ENCODE data around the gene RELT. TPM values are rescaled to one million over a fixed set of nuclear protein-coding genes. Genes with fewer than 3 reads are reported as not detected.

RELT gene
- total and polyA plus RNA-seq, 2 experiments from 2014 or later, result 2.0 to 6.3 TPM

DNA sequence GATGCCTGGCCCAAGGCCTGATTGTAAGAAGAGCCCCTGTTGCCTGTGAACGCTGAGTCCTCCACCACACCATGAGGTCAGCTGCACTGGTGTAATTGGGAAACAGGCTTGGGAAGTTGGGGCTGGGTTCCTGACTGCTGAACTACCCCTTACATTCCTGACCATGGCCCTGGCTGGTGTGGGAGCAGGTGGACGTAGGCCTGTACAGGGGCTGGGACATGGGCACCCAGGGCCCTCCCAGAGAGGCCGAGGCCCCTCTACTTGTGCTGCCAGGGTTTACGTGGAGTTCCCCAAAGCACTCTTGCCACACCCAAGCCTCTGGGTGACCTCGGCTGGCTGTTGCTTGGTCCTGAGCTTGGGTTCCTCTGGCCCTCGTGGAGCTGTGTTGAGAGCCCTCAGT is 5.4 kb downstream of the RELT start:
- Mint-ChIP-seq H3K4me3 (no peak overlapping the region), H3K4me1 (peaks cover 21% of the 10 kb centered on the region), H3K9me3 (no peaks in the 10 kb centered on the region), H3K27me3 (ENCODE audit: insufficient read depth, low read depth, poor library complexity) (peaks cover 20% of the 10 kb centered on the region), H3K36me3 (ENCODE audit: low read depth) (no peaks in the 10 kb centered on the region), H3K27ac (no peak overlapping the region)
- Histone ChIP-seq H3K36me3 (ENCODE audit: insufficient read depth) (no peaks in the 10 kb centered on the region), H2AFZ (no peak overlapping the region), H3K27me3 (ENCODE audit: insufficient read depth) (peaks cover 11% of the 10 kb centered on the region; the same call in 1 of the 2 replicates), H3K79me2 (replicated peaks; ENCODE audit: insufficient read depth) (peaks cover 5% of the 10 kb centered on the region), H4K20me1 (replicated peaks; ENCODE audit: insufficient read depth) (peaks cover 2% of the 10 kb centered on the region; the same call in 1 of the 2 replicates), H3K4me1 (ENCODE audit: insufficient read depth) (no peaks in the 10 kb centered on the region), H3K27ac (ENCODE audit: low read depth) (no peak overlapping the region), H3K4me3 (no peak overlapping the region), H3K4me2 (no peak overlapping the region), H3K9me2 (ENCODE audit: insufficient read depth) (no peaks in the 10 kb centered on the region), H3F3A (replicated peaks; ENCODE audit: low read depth) (no peaks in the 10 kb centered on the region)
- ATAC-seq, result no peak
- no peak for TF ChIP-seq STAT1 (IDR thresholded peaks at IDR 0.05; ENCODE audit: unreplicated experiment)
- TF ChIP-seq EZH2phosphoT487 (IDR thresholded peaks at IDR 0.05; ENCODE audit: unreplicated experiment), result no peak
- TF ChIP-seq POLR2AphosphoS5 (IDR thresholded peaks at IDR 0.05; ENCODE audit: low read depth), result no peak
- TF ChIP-seq ZNF114 (CRISPR knock-in tag; IDR thresholded peaks at IDR 0.05), result no peak
- TF ChIP-seq, protein P1, sequence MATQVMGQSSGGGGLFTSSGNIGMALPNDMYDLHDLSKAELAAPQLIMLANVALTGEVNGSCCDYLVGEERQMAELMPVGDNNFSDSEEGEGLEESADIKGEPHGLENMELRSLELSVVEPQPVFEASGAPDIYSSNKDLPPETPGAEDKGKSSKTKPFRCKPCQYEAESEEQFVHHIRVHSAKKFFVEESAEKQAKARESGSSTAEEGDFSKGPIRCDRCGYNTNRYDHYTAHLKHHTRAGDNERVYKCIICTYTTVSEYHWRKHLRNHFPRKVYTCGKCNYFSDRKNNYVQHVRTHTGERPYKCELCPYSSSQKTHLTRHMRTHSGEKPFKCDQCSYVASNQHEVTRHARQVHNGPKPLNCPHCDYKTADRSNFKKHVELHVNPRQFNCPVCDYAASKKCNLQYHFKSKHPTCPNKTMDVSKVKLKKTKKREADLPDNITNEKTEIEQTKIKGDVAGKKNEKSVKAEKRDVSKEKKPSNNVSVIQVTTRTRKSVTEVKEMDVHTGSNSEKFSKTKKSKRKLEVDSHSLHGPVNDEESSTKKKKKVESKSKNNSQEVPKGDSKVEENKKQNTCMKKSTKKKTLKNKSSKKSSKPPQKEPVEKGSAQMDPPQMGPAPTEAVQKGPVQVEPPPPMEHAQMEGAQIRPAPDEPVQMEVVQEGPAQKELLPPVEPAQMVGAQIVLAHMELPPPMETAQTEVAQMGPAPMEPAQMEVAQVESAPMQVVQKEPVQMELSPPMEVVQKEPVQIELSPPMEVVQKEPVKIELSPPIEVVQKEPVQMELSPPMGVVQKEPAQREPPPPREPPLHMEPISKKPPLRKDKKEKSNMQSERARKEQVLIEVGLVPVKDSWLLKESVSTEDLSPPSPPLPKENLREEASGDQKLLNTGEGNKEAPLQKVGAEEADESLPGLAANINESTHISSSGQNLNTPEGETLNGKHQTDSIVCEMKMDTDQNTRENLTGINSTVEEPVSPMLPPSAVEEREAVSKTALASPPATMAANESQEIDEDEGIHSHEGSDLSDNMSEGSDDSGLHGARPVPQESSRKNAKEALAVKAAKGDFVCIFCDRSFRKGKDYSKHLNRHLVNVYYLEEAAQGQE (IDR thresholded peaks at IDR 0.05; ENCODE audit: unreplicated experiment), result no peak
- TF ChIP-seq, protein P2, sequence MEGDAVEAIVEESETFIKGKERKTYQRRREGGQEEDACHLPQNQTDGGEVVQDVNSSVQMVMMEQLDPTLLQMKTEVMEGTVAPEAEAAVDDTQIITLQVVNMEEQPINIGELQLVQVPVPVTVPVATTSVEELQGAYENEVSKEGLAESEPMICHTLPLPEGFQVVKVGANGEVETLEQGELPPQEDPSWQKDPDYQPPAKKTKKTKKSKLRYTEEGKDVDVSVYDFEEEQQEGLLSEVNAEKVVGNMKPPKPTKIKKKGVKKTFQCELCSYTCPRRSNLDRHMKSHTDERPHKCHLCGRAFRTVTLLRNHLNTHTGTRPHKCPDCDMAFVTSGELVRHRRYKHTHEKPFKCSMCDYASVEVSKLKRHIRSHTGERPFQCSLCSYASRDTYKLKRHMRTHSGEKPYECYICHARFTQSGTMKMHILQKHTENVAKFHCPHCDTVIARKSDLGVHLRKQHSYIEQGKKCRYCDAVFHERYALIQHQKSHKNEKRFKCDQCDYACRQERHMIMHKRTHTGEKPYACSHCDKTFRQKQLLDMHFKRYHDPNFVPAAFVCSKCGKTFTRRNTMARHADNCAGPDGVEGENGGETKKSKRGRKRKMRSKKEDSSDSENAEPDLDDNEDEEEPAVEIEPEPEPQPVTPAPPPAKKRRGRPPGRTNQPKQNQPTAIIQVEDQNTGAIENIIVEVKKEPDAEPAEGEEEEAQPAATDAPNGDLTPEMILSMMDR (conservative IDR thresholded peaks at IDR 0.05; ENCODE audit: low read depth in 2 of 2), result no peak
- TF ChIP-seq, protein P3, sequence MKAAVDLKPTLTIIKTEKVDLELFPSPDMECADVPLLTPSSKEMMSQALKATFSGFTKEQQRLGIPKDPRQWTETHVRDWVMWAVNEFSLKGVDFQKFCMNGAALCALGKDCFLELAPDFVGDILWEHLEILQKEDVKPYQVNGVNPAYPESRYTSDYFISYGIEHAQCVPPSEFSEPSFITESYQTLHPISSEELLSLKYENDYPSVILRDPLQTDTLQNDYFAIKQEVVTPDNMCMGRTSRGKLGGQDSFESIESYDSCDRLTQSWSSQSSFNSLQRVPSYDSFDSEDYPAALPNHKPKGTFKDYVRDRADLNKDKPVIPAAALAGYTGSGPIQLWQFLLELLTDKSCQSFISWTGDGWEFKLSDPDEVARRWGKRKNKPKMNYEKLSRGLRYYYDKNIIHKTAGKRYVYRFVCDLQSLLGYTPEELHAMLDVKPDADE (IDR thresholded peaks at IDR 0.05), result no peak
- TF ChIP-seq CREB1 (CRISPR knock-in tag; IDR thresholded peaks at IDR 0.05; ENCODE audit: low read depth), result no peak
- no peak for TF ChIP-seq JUNB (IDR thresholded peaks at IDR 0.05; ENCODE audit: unreplicated experiment)
- TF ChIP-seq, protein P4, sequence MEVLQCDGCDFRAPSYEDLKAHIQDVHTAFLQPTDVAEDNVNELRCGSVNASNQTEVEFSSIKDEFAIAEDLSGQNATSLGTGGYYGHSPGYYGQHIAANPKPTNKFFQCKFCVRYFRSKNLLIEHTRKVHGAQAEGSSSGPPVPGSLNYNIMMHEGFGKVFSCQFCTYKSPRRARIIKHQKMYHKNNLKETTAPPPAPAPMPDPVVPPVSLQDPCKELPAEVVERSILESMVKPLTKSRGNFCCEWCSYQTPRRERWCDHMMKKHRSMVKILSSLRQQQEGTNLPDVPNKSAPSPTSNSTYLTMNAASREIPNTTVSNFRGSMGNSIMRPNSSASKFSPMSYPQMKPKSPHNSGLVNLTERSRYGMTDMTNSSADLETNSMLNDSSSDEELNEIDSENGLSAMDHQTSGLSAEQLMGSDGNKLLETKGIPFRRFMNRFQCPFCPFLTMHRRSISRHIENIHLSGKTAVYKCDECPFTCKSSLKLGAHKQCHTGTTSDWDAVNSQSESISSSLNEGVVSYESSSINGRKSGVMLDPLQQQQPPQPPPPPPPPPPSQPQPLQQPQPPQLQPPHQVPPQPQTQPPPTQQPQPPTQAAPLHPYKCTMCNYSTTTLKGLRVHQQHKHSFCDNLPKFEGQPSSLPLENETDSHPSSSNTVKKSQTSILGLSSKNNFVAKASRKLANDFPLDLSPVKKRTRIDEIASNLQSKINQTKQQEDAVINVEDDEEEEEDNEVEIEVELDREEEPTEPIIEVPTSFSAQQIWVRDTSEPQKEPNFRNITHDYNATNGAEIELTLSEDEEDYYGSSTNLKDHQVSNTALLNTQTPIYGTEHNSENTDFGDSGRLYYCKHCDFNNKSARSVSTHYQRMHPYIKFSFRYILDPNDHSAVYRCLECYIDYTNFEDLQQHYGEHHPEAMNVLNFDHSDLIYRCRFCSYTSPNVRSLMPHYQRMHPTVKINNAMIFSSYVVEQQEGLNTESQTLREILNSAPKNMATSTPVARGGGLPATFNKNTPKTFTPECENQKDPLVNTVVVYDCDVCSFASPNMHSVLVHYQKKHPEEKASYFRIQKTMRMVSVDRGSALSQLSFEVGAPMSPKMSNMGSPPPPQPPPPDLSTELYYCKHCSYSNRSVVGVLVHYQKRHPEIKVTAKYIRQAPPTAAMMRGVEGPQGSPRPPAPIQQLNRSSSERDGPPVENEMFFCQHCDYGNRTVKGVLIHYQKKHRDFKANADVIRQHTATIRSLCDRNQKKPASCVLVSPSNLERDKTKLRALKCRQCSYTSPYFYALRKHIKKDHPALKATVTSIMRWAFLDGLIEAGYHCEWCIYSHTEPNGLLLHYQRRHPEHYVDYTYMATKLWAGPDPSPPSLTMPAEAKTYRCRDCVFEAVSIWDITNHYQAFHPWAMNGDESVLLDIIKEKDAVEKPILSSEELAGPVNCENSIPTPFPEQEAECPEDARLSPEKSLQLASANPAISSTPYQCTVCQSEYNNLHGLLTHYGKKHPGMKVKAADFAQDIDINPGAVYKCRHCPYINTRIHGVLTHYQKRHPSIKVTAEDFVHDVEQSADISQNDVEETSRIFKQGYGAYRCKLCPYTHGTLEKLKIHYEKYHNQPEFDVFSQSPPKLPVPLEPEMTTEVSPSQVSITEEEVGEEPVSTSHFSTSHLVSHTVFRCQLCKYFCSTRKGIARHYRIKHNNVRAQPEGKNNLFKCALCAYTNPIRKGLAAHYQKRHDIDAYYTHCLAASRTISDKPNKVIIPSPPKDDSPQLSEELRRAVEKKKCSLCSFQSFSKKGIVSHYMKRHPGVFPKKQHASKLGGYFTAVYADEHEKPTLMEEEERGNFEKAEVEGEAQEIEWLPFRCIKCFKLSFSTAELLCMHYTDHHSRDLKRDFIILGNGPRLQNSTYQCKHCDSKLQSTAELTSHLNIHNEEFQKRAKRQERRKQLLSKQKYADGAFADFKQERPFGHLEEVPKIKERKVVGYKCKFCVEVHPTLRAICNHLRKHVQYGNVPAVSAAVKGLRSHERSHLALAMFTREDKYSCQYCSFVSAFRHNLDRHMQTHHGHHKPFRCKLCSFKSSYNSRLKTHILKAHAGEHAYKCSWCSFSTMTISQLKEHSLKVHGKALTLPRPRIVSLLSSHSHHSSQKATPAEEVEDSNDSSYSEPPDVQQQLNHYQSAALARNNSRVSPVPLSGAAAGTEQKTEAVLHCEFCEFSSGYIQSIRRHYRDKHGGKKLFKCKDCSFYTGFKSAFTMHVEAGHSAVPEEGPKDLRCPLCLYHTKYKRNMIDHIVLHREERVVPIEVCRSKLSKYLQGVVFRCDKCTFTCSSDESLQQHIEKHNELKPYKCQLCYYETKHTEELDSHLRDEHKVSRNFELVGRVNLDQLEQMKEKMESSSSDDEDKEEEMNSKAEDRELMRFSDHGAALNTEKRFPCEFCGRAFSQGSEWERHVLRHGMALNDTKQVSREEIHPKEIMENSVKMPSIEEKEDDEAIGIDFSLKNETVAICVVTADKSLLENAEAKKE (CRISPR knock-in tag; IDR thresholded peaks at IDR 0.05), result no peak
- no peak for TF ChIP-seq EZH2 (IDR thresholded peaks at IDR 0.05; ENCODE audit: low read depth, unreplicated experiment)
- TF ChIP-seq NANOG (IDR thresholded peaks at IDR 0.05; ENCODE audit: borderline replicate concordance), result no peak
- DNase-seq (ENCODE audit: low spot score), result no peak

All from GM23338 (cell line).